Upper lobe of right lung (tissue), 1 donor: ENCODE measurements around the gene C19orf53. TPM values are rescaled to one million over a fixed set of nuclear protein-coding genes. Genes with fewer than 3 reads are reported as not detected.

ENCODE experiments used
- ATAC-seq: fragments of 200-7000 bp; cut with Tn5 transposase; one replicate; pipeline ENCODE4 v1.9.1; 2020; ENCODE audit warnings: mild to moderate bottlenecking, moderate library complexity
- DNase-seq: peaks from one replicate; pipeline ENCODE4 v3.0.0-alpha.2; 2020
- H3K27ac ChIP-seq: fragments of 200-600 bp; one replicate; pipeline ENCODE4 v1.8.0; 2022
- H3K27me3 ChIP-seq: fragments of 200-600 bp; one replicate; pipeline ENCODE4 v1.8.0; 2022; ENCODE audit warnings: mild to moderate bottlenecking
- H3K36me3 ChIP-seq: fragments of 200-600 bp; one replicate; pipeline ENCODE4 v1.8.0; 2022
- H3K4me1 ChIP-seq: fragments of 200-600 bp; one replicate; pipeline ENCODE4 v1.8.0; 2022
- H3K4me3 ChIP-seq: fragments of 200-600 bp; one replicate; pipeline ENCODE4 v1.8.0; 2022; ENCODE audit warnings: mild to moderate bottlenecking
- H3K9me3 ChIP-seq: fragments of 200-600 bp; one replicate; pipeline ENCODE4 v1.8.0; 2022
- CTCF ChIP-seq: fragments of 200-600 bp; IDR thresholded peaks from one replicate; pipeline ENCODE4 v1.8.0; 2022; ENCODE audit warnings: antibody characterized with exemption
- intact Hi-C: fragments of 100-400 bp; cut with DNase I; formaldehyde crosslinking; loops from one replicate; pipeline ENCODE4 v1.11.0; 2022
- total RNA-seq: library from RNA; stranded (reverse); fragmentation: NEBNext Ultra II Directional; extraction: Animal tissue kit (Norgen Biotek cat#: 25700); gene quantifications from one replicate; pipeline ENCODE4 v1.2.1, GENCODE V29; 2021
- donor health status: DM: no; HTN: yes; CAD: no; lungs with severe emphysema.

Gene C19orf53
- total RNA-seq, 1 donor from 2014 or later = 77.8 TPM

GRCh38 chr19:13812544-13812943 is 38.3 kb downstream of the C19orf53 start:
- intact Hi-C loops = no loop called here
- H3K9me3 ChIP-seq = no peaks in the 10 kb centered on the region
- no peak for TF ChIP-seq CTCF
- peaks cover 27% of the 10 kb centered on the region for H3K36me3 ChIP-seq
- H3K4me1 ChIP-seq = no peaks in the 10 kb centered on the region
- H3K27ac ChIP-seq = no peak overlapping the region
- DNase-seq (no peak), ATAC-seq (no peak)
- H3K4me3 ChIP-seq = no peak overlapping the region
- no peaks in the 10 kb centered on the region for H3K27me3 ChIP-seq

- intact Hi-C loops = no loop called here
- no peak for ATAC-seq
- Histone ChIP-seq H3K36me3 (peaks cover 27% of the 10 kb centered on the region), H3K27ac (no peak overlapping the region), H3K4me1 (no peaks in the 10 kb centered on the region), H3K27me3 (no peaks in the 10 kb centered on the region), H3K9me3 (no peaks in the 10 kb centered on the region), H3K4me3 (no peak overlapping the region)
- TF ChIP-seq CTCF = no peak
- no peak for DNase-seq
These were observed 38.9 kb downstream of the C19orf53 start for GRCh38 chr19:13813147-13813546.

- no peak for TF ChIP-seq CTCF
- H3K36me3 ChIP-seq = peaks cover 15% of the 10 kb centered on the region
- DNase-seq = no peak
These were observed 40.3 kb downstream of the C19orf53 start for GRCh38 chr19:13814550-13814949.

GRCh38 chr19:13817018-13817614 is 42.9 kb downstream of the C19orf53 start:
- Histone ChIP-seq H3K4me3 (peak overlapping the region; percentile 33), H3K27ac (no peak overlapping the region), H3K36me3 (peaks cover 21% of the 10 kb centered on the region), H3K27me3 (no peaks in the 10 kb centered on the region), H3K9me3 (no peaks in the 10 kb centered on the region), H3K4me1 (no peaks in the 10 kb centered on the region)
- intact Hi-C loops = no loop called here
- DNase-seq (peak; percentile 84), ATAC-seq (peak; percentile 74)
- TF ChIP-seq CTCF = no peak

More at GRCh38 chr19:13814550-13814949, 40.3 kb downstream of the C19orf53 start:
- Histone ChIP-seq H3K4me3 (no peak overlapping the region), H3K27me3 (no peaks in the 10 kb centered on the region), H3K27ac (no peak overlapping the region), H3K4me1 (no peaks in the 10 kb centered on the region), H3K9me3 (no peaks in the 10 kb centered on the region)
- intact Hi-C loops = no loop called here
- no peak for ATAC-seq

GRCh38 chr19:13817615-13818371 is 43.5 kb downstream of the C19orf53 start:
- intact Hi-C loops = no loop called here
- DNase-seq (peak; percentile 91), ATAC-seq (peak; percentile 92)
- H3K9me3 ChIP-seq = no peaks in the 10 kb centered on the region
- peaks cover 19% of the 10 kb centered on the region for H3K36me3 ChIP-seq
- H3K4me1 ChIP-seq = no peaks in the 10 kb centered on the region
- TF ChIP-seq CTCF = no peak
- no peaks in the 10 kb centered on the region for H3K27me3 ChIP-seq
- H3K4me3 ChIP-seq = peak overlapping the region; percentile 33
- no peak overlapping the region for H3K27ac ChIP-seq
